ENCODE measurements around the gene WDR43.
"Not testable (repeated sequence)": the region's sequence is repeated elsewhere in the genome, so short reads cannot be mapped to it uniquely, and the experiment has no call there.

WDR43 gene

DNA sequence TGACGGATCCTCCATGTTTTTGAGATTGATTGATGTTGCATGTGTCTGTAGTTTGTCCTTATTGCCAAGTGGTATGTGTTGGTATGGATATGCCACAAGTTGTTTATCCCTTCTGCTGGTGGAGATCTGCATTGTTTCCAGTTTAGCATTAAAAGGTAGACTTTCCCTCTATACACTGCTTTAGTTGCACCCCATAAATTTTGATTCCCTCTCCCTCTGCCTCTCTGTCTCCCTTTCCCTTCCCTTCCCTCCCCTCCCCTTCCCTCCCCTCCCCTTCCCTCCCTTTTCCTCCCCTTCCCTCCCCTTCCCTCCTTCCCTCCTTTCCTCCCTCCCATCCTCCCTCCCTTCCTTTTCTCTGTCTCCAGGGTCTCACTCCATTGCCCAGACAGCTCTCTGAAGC, 68.0 kb downstream of the WDR43 start:
- no peak for DNase-seq (ENCODE audit: low spot score)

DNA sequence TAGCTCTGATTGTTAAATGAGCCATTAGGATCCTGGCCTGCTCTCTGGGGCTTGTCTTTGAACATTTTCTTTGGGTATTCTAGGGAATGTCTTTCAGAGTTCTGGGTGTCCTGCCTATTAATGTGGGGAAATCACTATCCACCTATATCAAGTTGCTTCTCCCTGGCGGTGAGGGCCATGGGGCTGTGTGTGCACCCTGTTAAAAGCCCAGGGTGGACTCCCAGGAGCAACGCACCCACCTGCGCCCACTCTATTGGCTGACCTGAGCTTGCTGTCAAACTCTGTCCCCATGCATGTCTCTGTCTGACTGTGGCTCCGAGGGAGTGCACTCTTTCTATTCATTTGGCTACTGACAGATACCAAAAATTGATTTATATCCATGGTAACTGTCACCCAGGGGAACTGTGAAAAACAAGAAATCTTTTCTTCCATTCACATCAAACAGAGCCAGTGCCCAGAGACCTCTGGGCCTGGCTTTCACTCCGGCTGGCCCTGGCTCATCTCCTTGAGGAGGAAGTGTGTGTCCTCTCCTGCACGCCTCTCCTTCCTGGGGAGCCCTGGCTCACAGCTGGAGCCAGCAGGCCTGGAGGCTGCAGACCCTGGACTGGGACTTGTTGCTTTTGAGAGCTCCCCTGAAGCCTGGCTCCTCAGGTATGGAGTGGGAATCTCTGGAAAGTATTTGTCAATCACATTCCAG, 76.1 kb downstream of the WDR43 start:
- DNase-seq (ENCODE audit: low spot score) = no peak

DNA sequence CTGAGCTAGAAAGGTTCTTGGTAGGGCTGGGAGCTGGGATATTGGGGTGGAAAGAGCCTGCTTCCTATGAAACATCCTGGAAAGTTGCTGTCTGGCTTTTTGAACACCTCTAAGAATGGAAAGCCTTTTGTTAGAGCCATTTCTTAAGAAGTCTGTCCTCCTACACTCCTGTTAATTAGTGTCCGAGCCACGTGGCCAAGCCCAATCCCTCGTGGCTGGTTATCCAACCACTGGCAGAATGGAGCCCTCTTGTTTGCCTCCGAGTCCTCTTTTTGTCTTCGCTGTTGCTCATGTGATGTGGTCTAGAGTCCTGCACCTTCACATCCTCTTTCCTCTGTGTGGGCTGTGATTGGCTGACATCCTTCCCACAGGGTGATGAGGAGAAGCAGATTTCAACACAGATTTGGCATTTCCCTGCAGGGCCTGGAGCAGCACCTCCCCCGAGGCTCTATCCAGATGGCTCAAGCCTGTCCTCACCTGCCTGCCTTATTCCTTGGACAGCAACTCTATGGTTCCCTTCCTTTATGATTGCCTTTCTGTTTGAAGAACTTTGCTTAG, 78.4 kb downstream of the WDR43 start:
- no peak for DNase-seq (ENCODE audit: low spot score)

DNA sequence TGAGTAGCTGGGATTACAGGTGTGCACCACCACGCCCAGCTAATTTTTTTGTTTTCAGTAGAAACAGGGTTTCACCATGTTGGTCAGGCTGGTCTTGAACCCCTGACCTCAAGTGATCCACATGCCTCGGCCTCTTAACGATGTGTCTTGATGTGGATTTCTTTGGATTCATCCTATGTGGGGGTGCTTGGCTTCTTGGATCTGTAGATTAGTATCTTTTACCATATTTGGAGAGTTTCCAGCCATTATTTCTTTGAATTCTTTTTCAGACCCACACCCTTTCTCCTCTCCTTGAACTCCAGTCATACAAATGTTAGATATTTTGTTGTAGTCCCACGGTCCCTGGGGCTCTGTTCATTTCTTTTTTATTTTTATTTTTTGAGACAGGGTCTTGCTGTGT, 79.8 kb downstream of the WDR43 start:
- DNase-seq (ENCODE audit: low spot score) = no peak

DNA sequence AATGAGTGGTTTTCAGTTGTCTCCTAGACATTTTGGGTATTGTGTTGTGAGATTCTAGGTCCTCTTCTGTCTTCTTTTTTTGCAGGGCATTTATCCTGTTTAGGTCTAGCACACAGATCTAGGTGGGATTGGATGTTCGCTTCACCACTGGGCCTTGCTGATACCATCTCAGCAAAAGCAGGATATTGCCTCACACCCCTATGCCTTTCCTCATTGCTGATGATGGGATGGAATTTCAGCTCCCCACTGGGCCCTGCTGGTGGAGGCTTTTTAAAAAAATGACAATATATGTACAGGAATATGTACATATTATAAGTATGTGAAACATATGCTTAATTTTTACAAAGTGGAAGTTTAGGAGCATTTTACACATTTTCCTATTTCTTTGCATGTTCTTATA, 81.2 kb downstream of the WDR43 start:
- no peak for DNase-seq (ENCODE audit: low spot score)

DNA sequence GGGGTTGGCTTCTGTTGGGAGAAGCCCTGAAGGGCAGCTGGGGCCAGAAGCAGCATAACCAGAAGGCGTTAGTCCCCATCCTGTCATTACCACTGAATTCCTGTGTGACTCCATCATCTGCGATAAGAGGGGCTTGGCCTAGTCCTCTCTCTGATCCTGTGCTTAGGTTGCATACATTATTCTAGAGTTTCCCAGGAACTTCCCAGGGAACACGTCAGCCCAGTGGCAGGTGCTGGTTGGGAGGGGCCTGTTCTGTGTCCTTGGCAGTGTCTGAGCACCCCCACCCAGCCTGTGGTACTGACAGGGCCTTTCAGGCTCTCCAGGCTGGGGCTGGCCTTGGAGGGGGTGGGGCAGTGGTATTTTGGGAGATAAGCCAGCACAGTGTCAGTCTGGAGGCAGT, 82.1 kb downstream of the WDR43 start:
- no peak for DNase-seq (ENCODE audit: low spot score)

DNA sequence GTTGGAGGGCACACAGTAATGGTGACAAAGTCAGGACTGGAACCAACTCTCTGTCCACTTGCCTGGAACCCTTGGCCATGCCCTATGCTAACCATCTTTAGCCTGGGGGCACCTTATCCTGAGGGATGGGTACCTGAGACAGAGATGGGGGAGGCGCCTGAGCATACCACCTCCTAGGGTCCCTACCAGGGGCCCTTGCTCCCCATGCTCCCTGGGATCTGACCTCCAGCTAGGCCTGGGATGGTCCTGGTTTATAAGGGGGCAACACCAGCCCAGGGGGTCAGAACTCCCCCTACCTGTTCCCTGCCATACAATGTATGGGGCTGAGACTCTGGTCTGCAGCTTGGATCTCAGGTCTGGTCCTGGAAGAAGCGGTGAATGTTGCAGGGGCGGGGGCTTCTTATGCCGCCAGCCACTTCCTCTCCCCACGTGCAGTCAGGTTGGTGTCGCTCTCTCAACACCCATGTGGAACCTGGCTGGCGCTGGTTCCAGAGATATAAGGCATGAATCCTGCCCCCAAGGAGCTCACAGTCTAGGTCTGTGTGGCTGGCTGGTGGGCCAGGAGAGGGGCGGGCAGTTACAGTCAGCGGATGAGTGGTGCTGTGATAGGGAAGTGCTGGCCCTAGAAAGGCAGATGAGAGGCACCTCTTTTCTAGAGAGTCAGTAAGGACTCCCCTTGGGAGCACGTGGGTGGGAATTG, 82.9 kb downstream of the WDR43 start:
- DNase-seq (ENCODE audit: low spot score) = no peak

DNA sequence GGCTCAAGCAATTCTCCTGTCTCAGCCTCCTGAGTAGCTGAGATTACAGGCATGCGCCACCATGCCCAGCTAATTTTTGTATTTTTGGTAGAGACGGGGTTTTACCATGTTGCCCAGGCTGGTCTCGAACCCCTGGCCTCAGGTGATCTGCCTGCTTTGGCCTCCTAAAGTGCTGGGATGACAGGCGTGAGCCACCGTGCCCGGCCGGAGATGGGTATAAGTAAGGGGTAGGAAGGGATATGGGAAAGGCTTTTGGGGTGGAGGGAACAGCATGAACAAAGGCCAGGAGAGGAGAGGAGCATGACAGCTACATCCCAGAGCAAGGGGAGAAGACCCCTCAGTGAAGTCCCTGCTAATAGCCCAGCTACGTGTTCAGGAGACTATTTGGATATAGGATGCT, 83.5 kb downstream of the WDR43 start:
- not testable (repeated sequence) for DNase-seq (ENCODE audit: low spot score)

DNA sequence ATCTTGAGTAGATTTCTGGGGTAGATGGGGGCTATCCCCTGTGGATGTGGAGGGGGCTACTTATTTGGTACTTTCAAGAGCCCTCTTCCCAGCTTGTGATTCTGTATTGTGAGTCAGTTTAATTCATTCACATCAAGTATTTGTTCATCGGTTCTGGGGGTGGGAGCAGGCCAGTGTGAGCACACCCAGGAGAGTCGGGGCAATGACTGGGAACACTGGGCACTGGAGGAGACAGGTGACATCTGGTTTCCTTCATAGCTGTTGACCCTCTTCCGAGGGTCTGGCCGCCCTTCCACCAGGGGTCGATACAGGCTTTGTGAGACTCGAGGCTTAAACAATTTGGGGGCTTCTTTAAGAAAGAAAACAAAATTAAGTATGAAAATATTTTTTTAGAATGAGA, 84.1 kb downstream of the WDR43 start:
- DNase-seq (ENCODE audit: low spot score) = no peak

DNA sequence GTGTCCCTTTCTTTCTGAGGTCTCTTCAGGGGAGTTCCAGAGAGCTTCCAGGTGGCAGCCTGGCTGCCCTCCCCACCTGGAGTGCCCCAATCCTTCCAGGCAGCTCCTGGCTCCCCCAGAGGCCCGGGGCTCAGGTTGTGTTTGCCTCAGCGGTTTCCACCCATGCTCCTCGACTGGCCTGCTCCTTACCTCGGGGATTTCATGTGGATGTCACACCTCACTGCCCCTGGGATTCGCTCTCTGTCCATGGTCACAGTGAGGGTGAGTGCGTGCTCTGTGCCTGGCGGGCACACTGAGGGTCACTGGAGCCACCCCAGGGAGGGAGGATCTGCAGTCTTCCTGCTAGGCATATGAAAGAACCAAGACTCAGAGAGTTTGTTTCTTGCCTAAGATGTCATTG, 84.6 kb downstream of the WDR43 start:
- no peak for DNase-seq (ENCODE audit: low spot score)

DNA sequence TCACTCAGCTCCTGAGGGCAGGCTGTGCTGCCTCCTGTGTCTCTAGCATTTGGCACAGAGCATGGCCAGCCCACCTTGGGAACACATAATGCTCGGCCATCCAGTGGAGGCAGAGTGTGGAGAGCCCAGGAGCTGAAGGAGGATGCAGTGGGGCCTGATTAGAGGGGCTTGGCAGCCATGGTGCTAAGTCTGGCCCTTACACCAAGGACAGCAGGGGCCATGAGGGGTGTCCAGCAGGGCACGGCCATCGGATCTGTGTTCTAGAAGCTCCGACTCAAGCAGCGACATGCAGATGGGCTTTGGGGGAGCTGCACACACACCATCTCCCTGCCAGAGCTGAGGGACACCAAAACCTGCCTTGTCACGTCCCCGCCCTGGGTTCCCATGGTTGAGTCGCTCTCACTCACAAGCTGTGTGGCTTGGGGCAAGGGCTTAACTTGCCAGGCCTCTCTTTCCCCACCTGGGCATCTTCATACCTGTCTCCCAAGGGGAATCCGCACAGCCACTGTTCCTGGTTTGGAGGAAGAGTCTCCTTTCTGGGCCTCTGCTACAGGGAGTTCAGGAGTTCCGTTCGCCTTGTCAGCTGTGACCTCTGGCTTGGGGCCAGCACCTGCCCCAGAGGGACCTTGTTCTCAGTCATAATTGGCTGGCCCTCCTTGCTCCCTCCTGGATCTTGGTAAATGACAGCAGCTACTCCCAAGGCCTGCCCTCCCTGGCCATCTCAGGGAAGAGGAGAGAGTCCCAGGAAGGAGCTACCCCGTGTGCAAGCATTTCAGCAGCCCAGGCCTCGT, 85.3 kb downstream of the WDR43 start:
- no peak for DNase-seq (ENCODE audit: low spot score)

DNA sequence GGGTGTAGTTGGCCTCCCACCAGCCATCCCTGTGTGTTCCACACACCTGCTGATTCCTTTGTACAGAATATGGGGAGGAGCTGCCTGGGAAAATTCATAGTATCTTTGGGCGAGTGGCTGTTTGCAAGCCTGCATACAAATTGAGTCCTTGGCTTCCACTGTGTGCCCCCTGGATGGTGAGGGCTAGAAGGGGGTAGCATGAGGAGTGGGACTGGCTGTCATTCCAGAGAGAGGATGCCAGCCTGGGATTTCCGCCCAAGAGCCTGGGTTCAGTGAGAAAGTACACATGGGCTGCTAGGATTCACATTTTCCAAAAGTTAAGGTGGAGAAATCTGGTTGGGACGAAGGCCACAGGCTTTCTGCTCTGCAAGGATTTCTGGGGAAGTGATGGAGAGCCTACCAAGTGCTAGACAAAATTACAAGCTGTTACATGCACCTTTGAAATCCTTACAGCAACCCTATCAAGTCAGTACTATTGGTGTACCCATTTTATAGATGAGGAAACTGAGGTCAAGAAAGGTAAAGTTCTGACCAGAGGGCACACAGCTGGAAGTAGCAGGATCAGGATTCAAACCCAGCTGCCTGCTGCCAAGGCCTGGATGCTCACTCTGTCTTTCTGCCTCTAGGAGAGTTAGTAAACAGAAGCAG, 86.0 kb downstream of the WDR43 start:
- DNase-seq (ENCODE audit: low spot score) = no peak

DNA sequence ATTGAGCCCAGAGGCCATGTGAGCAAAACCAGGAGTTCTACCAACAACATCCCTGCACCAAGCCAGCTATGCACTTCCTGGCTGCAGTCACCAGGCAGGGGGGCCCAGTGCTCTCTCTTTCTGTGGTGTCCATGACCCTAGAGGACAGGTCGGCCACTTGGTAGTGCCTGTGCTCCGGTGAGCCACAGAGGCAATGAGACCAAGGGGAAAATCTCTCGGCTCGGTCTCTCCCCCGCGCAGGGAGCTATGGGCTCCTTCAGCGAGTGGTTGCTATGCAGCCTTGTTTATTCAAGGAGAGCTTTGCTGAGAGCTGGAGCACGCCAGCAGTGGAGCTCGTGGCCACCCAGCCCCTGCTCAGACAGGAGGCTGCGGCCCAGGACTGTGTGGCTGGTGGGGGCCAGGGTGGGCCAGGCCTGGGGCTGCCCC, 86.6 kb downstream of the WDR43 start, which contains the start of gene TOGARAM2:
Gene TOGARAM2, plus strand, starts transcription at position 283 of the 426 bp plus-strand sequence. CDS start 13,537 bp downstream, outside the sequence.
- DNase-seq (ENCODE audit: low spot score) = no peak

DNA sequence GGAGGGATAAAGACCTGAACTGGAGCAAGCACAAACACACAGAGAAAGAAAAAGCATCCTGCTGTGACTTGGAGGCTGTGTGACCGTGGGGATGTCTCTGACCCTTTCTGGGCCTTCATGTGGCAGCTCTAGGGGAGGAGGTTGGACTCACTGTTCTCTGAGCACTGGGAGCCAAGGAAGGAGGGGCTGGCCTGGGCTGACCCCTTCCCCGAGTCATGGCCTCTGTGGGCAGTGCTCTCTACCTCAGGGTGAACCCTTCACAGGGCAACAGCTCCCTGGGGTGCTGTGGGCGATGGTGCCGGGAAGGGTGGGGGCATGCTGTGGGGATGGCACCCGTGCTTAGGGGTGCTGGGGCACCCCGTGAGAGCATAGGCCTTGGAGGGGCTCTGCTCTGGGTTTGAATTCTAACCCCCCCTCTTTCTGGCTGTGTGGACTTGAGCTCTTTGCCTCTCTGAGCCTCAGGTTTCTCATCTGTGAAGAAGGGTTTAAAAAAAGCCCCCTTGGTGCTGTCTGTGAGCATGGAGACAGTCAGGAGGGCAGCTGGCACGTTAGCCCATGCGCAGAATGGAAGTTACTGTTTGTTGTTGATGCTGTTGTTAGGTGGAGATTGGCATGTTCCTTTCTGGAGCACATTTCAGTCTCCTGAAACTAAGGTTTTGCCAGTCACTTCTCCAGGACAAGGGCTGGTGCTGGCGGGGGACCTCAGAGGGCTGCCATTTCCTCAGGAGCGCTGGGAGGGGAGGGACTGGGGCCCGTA, 87.3 kb downstream of the WDR43 start:
- no peak for DNase-seq (ENCODE audit: low spot score)

DNA sequence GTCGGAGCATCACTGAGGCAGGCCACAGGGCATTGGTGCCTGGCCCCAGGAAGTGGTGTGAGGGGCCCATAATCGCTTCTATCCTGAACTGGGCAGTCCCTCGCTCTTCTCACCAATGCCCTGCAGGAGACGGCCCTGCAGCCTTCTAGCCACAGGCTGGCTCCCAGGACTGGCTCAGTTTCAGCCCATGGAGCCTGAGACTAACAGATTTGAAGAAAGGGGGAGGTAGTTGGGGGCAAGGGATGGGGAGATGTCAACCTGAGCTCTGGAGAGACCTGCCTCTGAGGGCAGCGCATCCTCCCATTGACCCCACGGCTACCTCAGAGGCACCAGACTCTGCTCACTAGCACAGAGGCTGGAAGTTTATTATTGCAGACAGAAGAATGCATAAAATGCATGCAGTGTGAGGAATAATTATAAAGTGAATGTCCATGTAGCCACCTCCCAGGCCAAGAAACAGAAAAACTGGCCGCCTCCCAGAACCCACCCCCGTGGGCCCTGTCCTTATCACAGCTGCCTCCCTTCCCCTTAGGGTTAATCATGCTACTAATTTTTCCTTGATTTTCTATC, 88.0 kb downstream of the WDR43 start:
- DNase-seq (ENCODE audit: low spot score) = no peak

DNA sequence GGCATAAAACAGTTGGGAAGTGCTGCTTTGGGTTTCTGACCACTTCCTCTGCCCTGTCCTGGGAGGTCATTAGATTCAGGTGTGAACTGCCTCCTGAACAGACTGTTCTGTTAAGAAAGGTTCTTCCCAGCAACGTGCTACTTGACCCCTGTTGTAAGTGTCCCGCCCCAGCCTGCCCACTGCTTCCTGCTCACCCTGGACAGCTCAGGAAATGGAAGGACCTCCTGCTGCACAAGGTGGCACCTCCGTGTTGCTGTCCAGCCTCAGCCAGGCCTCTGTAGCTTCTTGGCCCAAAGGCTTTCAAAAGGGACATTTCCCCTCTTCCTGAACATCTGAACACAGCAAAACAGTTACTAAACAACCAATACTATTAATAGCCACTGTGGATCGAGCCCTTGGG, 92.0 kb downstream of the WDR43 start:
- no peak for DNase-seq (ENCODE audit: low spot score)

DNA sequence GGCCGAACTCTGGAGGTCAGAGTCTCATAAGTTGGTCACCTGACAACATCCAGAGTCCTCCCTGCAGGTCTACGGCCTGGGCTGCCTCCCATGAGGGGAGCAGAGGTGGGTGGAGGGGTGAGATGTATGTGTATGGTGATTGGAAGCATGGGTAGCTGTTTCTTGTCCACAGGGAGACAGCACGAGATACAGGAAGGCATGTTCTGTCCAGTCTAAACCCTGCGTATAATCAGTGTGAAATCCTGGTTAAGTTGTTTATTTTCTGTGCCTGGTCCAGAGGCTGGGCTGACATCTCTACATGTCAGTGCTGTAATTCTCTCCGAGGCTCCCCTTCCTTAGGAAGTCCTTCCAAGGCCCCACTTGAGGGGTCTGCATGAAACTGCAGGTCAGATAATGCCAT, 95.5 kb downstream of the WDR43 start:
- no peak for DNase-seq (ENCODE audit: low spot score)

DNA sequence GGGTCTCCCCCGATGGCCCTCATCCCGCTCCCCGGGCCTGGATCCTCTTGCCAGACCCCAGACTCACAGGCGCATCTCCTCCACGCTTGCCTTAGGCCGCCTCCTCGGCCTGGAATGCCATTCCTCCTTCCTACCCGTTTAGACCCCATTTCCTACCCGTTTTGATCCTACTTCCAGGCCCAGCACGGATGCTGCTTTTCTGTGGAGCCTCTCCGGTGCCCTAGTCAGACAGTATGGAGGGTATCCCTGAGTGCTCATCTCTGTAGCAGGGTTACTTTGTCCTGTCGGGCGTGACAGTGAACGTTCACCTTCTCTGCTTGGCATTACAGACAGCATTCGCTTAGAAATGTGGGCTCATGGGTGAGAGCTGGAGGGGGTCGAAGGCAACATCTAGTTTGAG, 96.0 kb downstream of the WDR43 start:
- DNase-seq (ENCODE audit: low spot score) = no peak

DNA sequence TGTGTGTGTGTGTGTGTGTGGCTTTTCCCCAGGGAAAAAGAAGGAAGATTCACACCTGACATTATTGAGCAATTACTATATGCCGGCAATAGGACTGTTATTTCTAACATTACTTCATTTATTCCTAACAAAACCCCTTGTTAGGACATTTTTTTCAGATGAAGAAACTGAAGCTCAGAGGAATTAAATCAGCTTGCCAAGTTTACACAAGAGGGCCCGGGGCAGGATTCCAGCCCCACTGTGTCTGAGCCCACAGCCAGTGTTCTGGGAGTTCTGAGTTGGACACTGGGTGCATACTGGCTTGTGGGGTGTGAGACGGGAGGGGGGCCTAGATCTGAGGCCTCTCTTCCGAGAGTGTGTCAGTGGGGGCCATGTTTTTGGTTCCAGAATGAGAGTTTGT, 96.6 kb downstream of the WDR43 start:
- DNase-seq (ENCODE audit: low spot score) = no peak

DNA sequence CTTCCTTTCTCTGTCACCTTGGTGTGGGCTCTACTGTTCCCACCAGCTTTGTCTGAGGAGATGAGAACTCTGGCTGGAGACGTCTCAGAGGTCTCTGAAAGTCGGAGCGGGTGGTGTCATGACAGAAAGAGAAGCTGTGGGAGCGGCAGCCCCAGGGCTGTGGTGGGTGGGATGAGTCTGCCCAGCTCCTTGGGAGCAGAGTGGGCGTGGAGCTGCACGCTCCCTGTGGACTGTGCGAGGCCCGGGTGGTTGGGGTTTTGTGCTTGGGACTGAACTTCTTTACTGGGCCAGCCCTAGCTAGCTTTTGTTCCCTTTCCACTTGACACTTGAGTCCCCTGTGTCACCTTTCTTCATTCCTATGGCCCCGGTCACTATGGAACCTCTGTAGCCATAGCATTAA, 97.0 kb downstream of the WDR43 start:
- no peak for DNase-seq (ENCODE audit: low spot score)
